HG03520 (cell line): Measurements from ENCODE around the gene PSME3.
"Not testable (repeated sequence)": the region's sequence is repeated elsewhere in the genome, so short reads cannot be mapped to it uniquely, and the experiment has no call there.

ENCODE experiments used
- ATAC-seq: cut with Tn5 transposase; IDR thresholded peaks from one replicate; pipeline ENCODE4 v1.9.1; 2021; ENCODE audit warnings: mild to moderate bottlenecking, moderate library complexity; ENCODE audit not compliant: unreplicated experiment

Gene PSME3

GRCh38 chr17:42873315-42873714 is 40.1 kb downstream of the PSME3 start:
- no peak for ATAC-seq

GRCh38 chr17:42873932-42874695 is 40.9 kb downstream of the PSME3 start:
- not testable (repeated sequence) for ATAC-seq

DNA sequence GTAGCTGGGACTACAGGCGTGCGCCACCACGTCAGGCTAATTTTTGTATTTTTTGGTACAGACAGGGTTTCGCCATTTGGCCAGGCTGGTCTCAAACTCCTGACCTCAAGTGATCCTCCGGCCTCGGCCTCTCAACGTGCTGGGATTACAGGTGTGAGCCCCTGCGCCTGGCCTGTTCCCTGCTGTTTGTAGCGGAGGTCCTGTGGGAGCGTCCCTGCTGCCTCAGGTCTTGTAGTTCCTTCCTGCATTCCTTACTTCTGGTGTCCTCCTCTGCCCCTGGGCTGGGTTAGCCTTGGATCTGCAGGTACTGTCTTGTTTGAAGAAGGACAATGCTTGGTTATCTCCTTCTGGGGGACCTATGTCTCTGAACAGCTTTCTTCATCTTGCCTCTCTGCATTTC is 43.8 kb downstream of the PSME3 start:
- ATAC-seq: no peak

DNA sequence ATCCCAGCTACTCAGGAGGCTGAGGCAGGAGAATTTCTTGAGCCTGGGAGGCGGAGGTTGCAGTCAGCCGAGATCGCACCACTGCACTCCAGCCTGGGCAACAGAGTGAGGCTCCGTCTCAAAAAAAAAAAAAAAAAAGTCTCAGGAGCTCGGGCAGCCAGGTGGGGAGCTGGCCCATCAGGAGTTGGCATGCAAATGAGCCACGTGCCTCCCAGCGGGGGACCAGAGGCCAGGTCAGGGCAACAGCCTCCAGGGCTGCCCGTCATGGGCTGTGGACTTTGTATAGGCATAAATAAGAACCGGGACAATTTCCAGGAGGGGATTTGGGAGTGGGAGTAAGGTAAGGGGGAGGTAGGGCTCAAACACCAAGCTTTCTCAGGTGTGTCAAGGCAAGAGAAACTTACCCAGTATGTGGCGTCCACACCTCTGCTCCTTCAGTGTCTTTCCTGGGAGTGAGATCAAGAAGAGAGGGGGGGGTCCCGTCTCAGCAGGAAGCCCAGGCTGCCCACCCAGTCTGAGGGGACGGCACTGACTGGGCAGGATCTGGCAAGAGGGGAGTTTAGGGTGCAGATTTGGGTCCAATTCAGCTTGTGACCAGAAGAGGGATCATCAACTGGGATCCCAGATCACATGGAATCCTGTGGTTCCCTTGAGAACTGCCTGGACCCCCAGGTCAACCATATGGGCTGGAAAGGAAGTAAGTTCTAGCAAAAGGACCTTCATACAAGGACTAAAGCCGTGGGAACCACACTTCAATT is 45.1 kb downstream of the PSME3 start:
- no peak for ATAC-seq

DNA sequence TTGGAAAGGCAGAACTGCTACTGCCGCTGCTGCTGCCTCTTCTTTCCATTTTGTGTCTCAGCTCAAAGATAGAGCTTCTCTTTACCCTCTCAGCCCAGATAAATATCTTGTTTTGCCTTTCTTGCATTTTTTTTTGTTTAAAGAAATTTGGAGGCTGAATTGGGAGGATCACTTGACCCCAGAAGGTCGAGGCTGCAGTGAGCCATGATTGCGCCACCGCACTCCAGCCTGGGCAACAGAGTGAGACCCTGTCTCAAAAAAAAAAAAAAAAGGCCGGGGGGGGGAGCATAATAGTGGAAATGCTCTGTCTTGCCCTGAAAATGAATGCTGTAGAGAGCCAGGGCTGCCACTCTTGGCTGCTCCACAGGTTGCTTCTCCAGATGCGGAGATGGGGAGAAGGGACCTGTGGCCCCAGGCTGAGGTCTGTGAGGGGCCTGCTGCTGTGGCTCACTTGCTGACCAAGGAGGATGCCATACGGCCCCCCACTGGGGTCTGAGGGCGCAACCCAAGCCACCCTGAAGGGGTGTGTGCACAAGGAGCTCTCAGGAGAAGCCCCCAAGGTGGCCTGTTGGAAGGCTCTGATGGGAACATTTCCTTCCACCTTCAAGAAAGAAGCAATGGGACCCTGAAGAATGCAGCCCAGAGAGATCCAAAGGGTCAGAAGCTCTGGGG is 45.9 kb downstream of the PSME3 start:
- no peak for ATAC-seq

DNA sequence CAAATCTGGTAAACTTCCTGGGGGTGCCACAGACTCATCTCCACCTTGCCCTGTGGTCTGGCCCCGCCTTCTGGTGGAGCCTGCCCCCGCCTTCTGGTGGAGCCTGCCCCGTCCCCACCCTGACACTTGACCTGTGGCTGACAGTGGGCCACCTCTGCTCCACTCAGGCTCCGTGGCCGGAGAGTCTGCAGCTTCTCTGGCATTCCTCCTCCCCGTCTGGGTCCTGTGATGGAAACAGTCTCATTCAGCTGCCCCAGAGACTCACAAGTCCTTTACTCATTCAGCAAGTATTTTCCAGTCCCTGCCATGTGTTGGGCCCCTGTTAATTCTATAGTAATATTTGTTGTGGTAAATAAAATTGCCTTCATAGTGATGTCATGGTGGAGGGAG is 46.4 kb downstream of the PSME3 start:
- no peak for ATAC-seq

DNA sequence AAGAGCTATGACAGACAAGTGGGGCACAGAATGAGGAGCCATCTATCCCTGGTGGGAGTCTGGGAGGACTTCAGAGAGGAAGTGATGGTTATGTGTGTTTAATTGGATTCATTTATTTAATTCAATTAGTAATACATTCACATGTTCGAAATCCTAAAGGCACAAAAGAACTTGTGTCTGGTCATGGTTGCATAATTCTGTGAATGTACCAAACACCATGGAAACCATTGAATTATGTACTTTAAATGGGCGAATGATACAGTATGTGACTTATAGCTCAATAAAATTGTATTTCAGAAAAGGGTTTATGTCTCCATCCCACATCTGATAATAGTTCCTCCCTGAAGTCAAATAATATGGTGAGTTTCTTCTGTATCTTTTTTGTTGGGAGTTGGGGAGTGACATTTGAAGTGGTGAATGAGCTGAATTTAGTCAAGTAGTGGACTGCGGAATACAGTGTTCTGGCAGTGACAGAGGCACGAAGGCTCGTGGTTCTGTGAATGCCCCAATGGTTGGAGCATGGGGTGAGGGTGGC is 47.6 kb downstream of the PSME3 start:
- ATAC-seq: no peak

GRCh38 chr17:42881706-42882105 is 48.5 kb downstream of the PSME3 start:
- ATAC-seq: not testable (repeated sequence)

- no peak for ATAC-seq
Measured at GRCh38 chr17:42882166-42882565, 49.0 kb downstream of the PSME3 start.

DNA sequence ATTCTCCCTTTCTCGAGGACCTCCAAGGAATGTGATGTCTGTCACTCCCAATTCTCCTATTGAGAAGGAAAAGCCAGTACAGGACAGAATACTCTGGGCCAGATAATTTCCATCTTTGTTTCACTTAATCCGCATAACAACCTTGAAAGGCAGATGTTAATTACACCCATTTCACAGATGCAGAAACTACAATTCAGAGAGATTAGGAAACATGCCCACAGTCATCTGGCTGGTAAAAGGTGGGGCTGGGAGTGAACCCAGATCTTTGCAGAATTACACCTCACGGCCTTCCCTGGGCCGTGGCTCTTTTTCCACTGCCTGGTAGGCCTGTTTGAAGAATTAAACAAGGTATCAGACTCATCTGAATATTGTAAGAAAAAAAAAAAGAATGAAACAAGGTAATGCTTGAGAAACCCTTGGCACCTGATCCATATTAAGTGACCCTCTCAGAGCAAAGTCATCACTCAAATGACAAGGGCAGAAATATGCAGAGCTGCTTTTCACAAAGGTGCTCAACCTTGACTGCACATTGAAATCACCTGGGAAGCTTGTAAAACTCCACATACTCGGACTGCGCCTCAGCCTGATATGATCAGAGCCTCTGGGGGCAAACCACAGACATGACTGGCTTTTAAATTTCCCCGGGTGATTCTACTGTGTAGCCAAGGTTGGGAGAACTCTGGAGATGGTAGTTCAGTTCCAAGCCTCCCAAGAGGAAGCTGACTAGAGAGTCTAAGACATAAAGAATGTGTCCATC is 50.8 kb downstream of the PSME3 start:
- ATAC-seq: no peak

DNA sequence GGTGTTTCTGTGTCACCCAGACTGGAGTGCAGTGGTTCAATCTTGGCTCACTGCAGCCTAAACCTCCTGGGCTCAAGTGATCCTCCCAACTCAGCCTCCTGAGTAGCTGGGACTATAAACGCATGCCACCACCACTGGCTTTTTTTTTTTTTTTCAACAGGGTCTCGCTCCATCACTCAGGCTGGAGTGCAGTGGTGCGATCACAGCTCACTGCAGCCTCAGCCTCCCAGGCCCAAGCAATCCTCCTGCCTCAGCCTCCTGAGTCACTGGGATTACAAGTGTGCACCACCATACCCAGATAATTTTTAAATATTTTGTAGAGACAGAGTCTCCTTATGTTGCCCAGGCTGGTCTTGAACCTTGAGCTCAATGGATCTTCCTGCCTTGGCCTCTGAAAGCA is 52.6 kb downstream of the PSME3 start:
- not testable (repeated sequence) for ATAC-seq

GRCh38 chr17:42886283-42887176 is 53.3 kb downstream of the PSME3 start:
- ATAC-seq: no peak

DNA sequence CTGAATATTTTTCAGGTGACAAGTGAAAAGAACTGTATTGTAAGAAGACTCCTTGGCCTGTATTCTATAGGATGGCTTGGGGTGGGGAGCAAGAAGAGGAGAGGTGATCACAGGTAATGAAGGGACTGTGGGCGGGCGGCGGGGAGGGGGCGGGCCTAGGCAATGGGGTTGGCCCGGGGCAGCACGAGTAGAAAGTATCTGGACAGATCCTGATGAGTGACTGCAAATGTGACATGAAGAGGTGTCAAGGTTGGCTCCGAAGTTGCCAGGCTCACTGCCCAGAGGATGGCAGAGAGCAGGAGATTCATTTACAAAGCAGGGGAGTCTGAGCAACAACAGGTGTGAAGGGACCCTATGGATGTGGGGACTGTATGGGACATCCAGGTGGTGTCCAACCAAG is 56.6 kb downstream of the PSME3 start:
- ATAC-seq: no peak

DNA sequence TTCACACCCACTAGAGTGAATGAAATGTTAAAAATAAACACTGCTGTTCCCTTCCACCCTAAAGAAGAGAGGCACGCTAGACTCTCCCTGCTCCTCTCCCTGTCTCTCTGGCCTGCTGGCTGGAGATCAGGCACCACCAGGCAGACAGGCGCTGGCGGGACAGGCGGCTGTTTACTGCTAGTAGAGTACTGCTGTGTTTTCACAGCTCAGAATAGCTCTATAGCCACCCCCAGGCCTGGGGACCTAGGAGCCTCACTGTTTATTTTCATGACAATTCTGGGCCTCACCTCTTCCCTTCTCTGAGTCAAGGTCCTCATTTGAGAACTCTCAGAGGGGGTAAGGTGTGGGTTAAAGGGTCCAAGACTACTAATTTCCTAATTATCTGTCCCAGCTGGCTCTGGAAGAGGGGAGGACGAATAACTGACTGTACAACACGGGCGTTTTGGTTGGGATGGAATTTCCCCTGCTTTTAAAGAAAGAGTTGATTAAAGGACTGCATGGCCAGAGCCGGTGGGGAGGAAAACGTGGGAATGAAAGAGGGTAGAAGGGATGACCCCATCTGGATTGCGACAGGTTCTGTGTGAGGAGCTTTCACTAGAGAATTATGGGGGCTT is 58.4 kb downstream of the PSME3 start:
- ATAC-seq: no peak

GRCh38 chr17:42893359-42893758 is 60.2 kb downstream of the PSME3 start:
- ATAC-seq: no peak
